K562 (cell line): Measurements from ENCODE around the gene CLCN5. TPM values are rescaled to one million over a fixed set of nuclear protein-coding genes. Genes with fewer than 3 reads are reported as not detected.

Experiments used
- ATAC-seq: fragments of 200-7000 bp; cut with Tn5 transposase; 3 replicates; pipeline ENCODE4 v1.9.1; 2020; ENCODE audit warnings: moderate library complexity
- BruUV-seq: library from RNA; stranded (reverse); fragments of 400-500 nt; replicated peaks from 2 replicates; lab custom pipeline; 2021; lab: Mats Ljungman, UMichigan
- CTCF ChIA-PET: fragments of 300-600 bp; formaldehyde crosslinking; extraction: SDS; loops from one replicate; lab custom pipeline; 2021; ENCODE audit warnings: low intra/inter-chr PET ratio; lab: Yijun Ruan, JAX
- POLR2A ChIA-PET: fragments of 300-600, 350-650 bp; sonication (Branson Sonifier 250); formaldehyde crosslinking; extraction: SDS; loops from one replicate; lab custom pipeline; 2021; ENCODE audit warnings: antibody characterized with exemption, inconsistent platforms; lab: Yijun Ruan, JAX
- DNase-seq, 4 experiments: peaks; one replicate each; pipeline versions ENCODE4 v3.0.0 to v3.0.0-alpha.2; 2011 to 2018; ENCODE audit warnings: low spot score in 3 of 4, mixed read lengths in 3 of 4; ENCODE audit errors: extremely low read depth in 1 of 4
- FAIRE-seq: peaks from 2 replicates; lab custom pipeline; 2011; peaks lifted over from hg19 to GRCh38; lab: Jason Lieb, UNC
- H2AFZ ChIP-seq: 2 replicates; pipeline ENCODE4 v1.6.0; 2011; ENCODE audit warnings: low read depth, low read length, control low read depth, inconsistent platforms
- H3K27ac ChIP-seq: fragments of 200-600 bp; 3 replicates; pipeline ENCODE4 v1.8.0; 2011; ENCODE audit warnings: low read depth, mild to moderate bottlenecking, control low read depth, inconsistent platforms, low read length, moderate library complexity, mixed read lengths; ENCODE audit errors: extremely low read depth
- H3K27me3 ChIP-seq, 2 experiments: fragments of 300-600 bp in 1 of 2; 2 replicates in 1 of 2; 3 replicates in 1 of 2; pipeline versions ENCODE4 v1.6.0 to v1.8.0; 2011; ENCODE audit warnings: inconsistent platforms in 2 of 2, low read length in 2 of 2, mild to moderate bottlenecking in 1 of 2, mixed read lengths in 1 of 2, moderate library complexity in 1 of 2; ENCODE audit not compliant: control insufficient read depth in 2 of 2, insufficient read depth in 2 of 2
- H3K36me3 ChIP-seq: fragments of 300-600 bp; 3 replicates; pipeline ENCODE4 v1.8.0; 2011; ENCODE audit warnings: mild to moderate bottlenecking, low read length, inconsistent platforms; ENCODE audit not compliant: control insufficient read depth, insufficient read depth
- H3K4me1 ChIP-seq, 2 experiments: fragments of 200-600 bp in 1 of 2; replicated peaks in 1 of 2; 2 replicates in 1 of 2; 3 replicates in 1 of 2; pipeline versions ENCODE4 v1.5.1 to v1.8.0; 2011; ENCODE audit warnings: inconsistent platforms in 2 of 2, low read length in 2 of 2, mild to moderate bottlenecking in 1 of 2, mixed read lengths in 1 of 2, moderate library complexity in 1 of 2; ENCODE audit not compliant: control insufficient read depth in 2 of 2, insufficient read depth in 2 of 2
- H3K4me2 ChIP-seq: 2 replicates; pipeline ENCODE4 v1.6.1; 2011; ENCODE audit warnings: low read length, control low read depth, inconsistent platforms, mixed read lengths; ENCODE audit not compliant: insufficient read depth
- H3K4me3 ChIP-seq: fragments of 200-600 bp; sonication (generic), shearing (Covaris generic); 2 replicates; pipeline ENCODE4 v1.5.1; 2016; ENCODE audit warnings: control low read depth, inconsistent platforms
- H3K79me2 ChIP-seq: fragments of 200-600 bp; 3 replicates; pipeline ENCODE4 v1.8.0; 2011; ENCODE audit warnings: low read length, inconsistent platforms; ENCODE audit not compliant: control insufficient read depth, insufficient read depth
- H3K9ac ChIP-seq, 2 experiments: 2 replicates each; pipeline versions ENCODE4 v1.6.0 to v1.6.1; 2011; ENCODE audit warnings: low read depth in 2 of 2, low read length in 2 of 2, control low read depth in 1 of 2, inconsistent platforms in 1 of 2, mild to moderate bottlenecking in 1 of 2, mixed read lengths in 1 of 2; ENCODE audit not compliant: insufficient read depth in 1 of 2
- H3K9me1 ChIP-seq: one replicate; pipeline ENCODE4 v1.6.0; 2011; ENCODE audit warnings: inconsistent platforms, mild to moderate bottlenecking, low read length, moderate library complexity; ENCODE audit not compliant: control insufficient read depth, insufficient read depth
- H3K9me3 ChIP-seq: replicated peaks from 2 replicates; pipeline ENCODE4 v1.5.1; 2011; ENCODE audit warnings: low read depth, low read length, inconsistent platforms; ENCODE audit not compliant: control insufficient read depth, insufficient read depth
- H4K20me1 ChIP-seq: replicated peaks from 2 replicates; pipeline ENCODE4 v1.6.1; 2011; ENCODE audit warnings: low read length, inconsistent platforms, mixed read lengths; ENCODE audit not compliant: control insufficient read depth, insufficient read depth
- EGR1 ChIP-seq: fragments of 450-650 bp; conservative IDR thresholded peaks from 2 replicates; pipeline ENCODE4 v1.6.1; 2017; ENCODE audit warnings: mild to moderate bottlenecking
- ELF1 ChIP-seq: fragments of 200-800 bp; sonication (Bioruptor generic); IDR thresholded peaks from 2 replicates; pipeline ENCODE4 v1.6.1; 2016; ENCODE audit warnings: missing genetic modification characterization, missing compliant biosample characterization
- HDAC1 ChIP-seq, 2 experiments: fragments of 450-650 bp; IDR thresholded peaks; 2 replicates each; pipeline ENCODE4 v1.6.1; 2016 to 2017; ENCODE audit warnings: inconsistent platforms in 1 of 2, mild to moderate bottlenecking in 1 of 2, moderate library complexity in 1 of 2
- HNRNPH1 ChIP-seq: fragments of 200-400 bp; formaldehyde crosslinking; optimal IDR thresholded peaks from 2 replicates; pipeline ENCODE3; 2017; ENCODE audit warnings: low read depth, mild to moderate bottlenecking, low read length, moderate library complexity
- KLF1 ChIP-seq: fragments of 450-650 bp; IDR thresholded peaks from 2 replicates; pipeline ENCODE4 v1.6.1; 2016; ENCODE audit warnings: missing genetic modification characterization, missing compliant biosample characterization
- NCOA2 ChIP-seq, 2 experiments: fragments of 450-650 bp; IDR thresholded peaks; 2 replicates each; pipeline ENCODE4 v1.6.1; 2018; ENCODE audit warnings: mild to moderate bottlenecking in 2 of 2, moderate library complexity in 1 of 2; ENCODE audit not compliant: partially characterized antibody in 2 of 2
- NFIX ChIP-seq: fragments of 250-450 bp; sonication (Bioruptor Pico); IDR thresholded peaks from 2 replicates; pipeline ENCODE4 v1.4.0; 2020; ENCODE audit warnings: low read depth, mild to moderate bottlenecking, moderate library complexity
- PPARD ChIP-seq: fragments of 250-450 bp; sonication (Bioruptor Pico); IDR thresholded peaks from 2 replicates; pipeline ENCODE4 v1.8.0; 2022; ENCODE audit warnings: inconsistent platforms, mild to moderate bottlenecking, moderate library complexity
- PRMT5 ChIP-seq: sonication (generic); formaldehyde crosslinking; IDR thresholded peaks from 2 replicates; pipeline ENCODE4 v1.5.0; 2020; ENCODE audit warnings: missing genetic modification reagents
- SIN3B ChIP-seq: fragments of 450-650 bp; IDR thresholded peaks from 2 replicates; pipeline ENCODE4 v1.6.1; 2017; ENCODE audit warnings: low read depth, mild to moderate bottlenecking, moderate library complexity
- TCF7L2 ChIP-seq: fragments of 150-350 bp; IDR thresholded peaks from 2 replicates; pipeline ENCODE4 v1.6.1; 2016; ENCODE audit warnings: low read depth, mild to moderate bottlenecking, low read length, moderate library complexity
- TGIF2 ChIP-seq: sonication (generic); formaldehyde crosslinking; IDR thresholded peaks from 2 replicates; pipeline ENCODE4 v1.8.1; 2022; ENCODE audit warnings: mild to moderate bottlenecking, missing genetic modification reagents, moderate library complexity
- ZBTB1 ChIP-seq: sonication (generic); formaldehyde crosslinking; IDR thresholded peaks from 2 replicates; pipeline ENCODE4 v1.8.1; 2023; ENCODE audit warnings: missing genetic modification reagents, low read depth, mild to moderate bottlenecking, borderline replicate concordance
- WGBS: fragments of 100-300 bp; shearing (Covaris generic); methylation state at CpG from one replicate; pipeline ENCODE4 v1.1.6; 2016; ENCODE audit warnings: low coverage, mixed read lengths; ENCODE audit not compliant: insufficient coverage; ENCODE audit errors: missing lambda C conversion rate; 5-methylcytosine and 5-hydroxymethylcytosine counted together
- in situ Hi-C: fragments of 300-500 bp; cut with MboI; formaldehyde crosslinking; loops from 4 replicates; pipeline ENCODE4 v1.15.0; 2018; ENCODE audit warnings: inconsistent platforms, mixed read lengths
- intact Hi-C: fragments of 100-400 bp; cut with micrococcal nuclease; formaldehyde crosslinking; loops from 2 replicates; pipeline ENCODE4 v1.14.2; 2022
- polyA plus RNA-seq, 8 experiments: library from polyadenylated mRNA; depleted of rRNA in 4 of 8; stranded (reverse) in 5 of 8; unstranded in 3 of 8; fragments of >200 nt; fragmentation: Nextera tagmentation in 2 of 8; fragmentation: Illumina TruSeq in 1 of 8; extraction: Ambion mirVana in 2 of 8; extraction: Trizol in 1 of 8; gene quantifications; 2 replicates each; pipeline versions ENCODE4 v1.2.1 to v1.2.3, GENCODE V29; 2011 to 2014; ENCODE audit warnings: inconsistent platforms in 1 of 8, missing spikeins in 1 of 8
- total RNA-seq, 7 experiments: library from RNA; depleted of rRNA in 6 of 7; stranded (reverse); fragments of >200 nt in 6 of 7; fragmentation: Illumina TruSeq in 2 of 7; extraction: Trizol in 2 of 7; gene quantifications; 2 replicates each; pipeline versions ENCODE4 v1.2.1 to v1.2.3, GENCODE V29; 2011 to 2021; ENCODE audit warnings: low replicate concordance in 1 of 7
- TF ChIP-seq, protein P1 (sequence below): fragments of 450-650 bp; IDR thresholded peaks from 2 replicates; pipeline ENCODE4 v1.6.1; 2016; ENCODE audit warnings: missing biosample characterization, missing genetic modification characterization
- TF ChIP-seq, protein P2 (sequence below): fragments of 450-650 bp; IDR thresholded peaks from 2 replicates; pipeline ENCODE4 v1.6.1; 2014; ENCODE audit warnings: low read depth, mild to moderate bottlenecking, moderate library complexity, borderline replicate concordance
- TF ChIP-seq, protein P3 (sequence below): fragments of 250-450 bp; sonication (Bioruptor Pico); IDR thresholded peaks from 2 replicates; pipeline ENCODE4 v1.8.0; 2021; ENCODE audit warnings: moderate library complexity, mild to moderate bottlenecking, inconsistent platforms
- TF ChIP-seq, protein P4 (sequence below): sonication (generic); formaldehyde crosslinking; IDR thresholded peaks from 2 replicates; pipeline ENCODE4 v1.9.0; 2022; ENCODE audit warnings: mild to moderate bottlenecking, missing genetic modification reagents

CLCN5 gene
- total and polyA plus RNA-seq, 9 of the 15 experiments (the other 6 are each of a cell fraction or from before 2014, with no cell fraction given), result 0.94 to 11.8 (median 7.1) TPM

DNA sequence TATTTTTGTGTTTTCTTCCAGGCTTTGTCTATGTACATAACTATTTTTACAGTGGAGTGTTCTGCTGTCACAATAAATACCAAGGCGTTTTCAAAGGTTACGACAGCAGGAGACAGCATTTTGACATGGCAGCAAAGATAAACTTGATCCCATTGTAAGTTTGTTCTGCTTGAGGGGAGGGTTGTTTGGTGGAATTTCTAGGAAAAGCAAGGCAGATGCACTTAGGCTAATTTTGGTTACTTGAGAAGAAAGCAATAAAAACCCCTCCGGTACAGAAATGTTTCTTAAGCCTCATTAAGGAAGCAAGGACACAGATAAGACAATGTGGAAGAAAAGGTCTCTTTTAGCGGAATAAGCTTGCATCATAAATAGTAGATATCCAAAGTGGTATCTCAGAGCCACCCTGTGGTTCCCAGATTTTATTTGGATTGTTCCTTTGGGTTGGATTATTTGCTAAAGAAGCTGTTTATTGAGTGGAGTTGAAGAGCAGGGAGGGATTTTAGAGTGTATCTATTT is 54.3 kb downstream of the CLCN5 start:
- Histone ChIP-seq H3K9ac (no peak overlapping the region), H3K9me3 (no peaks in the 10 kb centered on the region), H3K4me1 (no peaks in the 10 kb centered on the region; a peak in 1 of 5 replicates), H3K4me3 (no peak overlapping the region), H3K27me3 (no peaks in the 10 kb centered on the region), H3K27ac (no peak overlapping the region), H3K36me3 (no peaks in the 10 kb centered on the region), H3K4me2 (no peak overlapping the region), H4K20me1 (no peaks in the 10 kb centered on the region), H3K9me1 (no peaks in the 10 kb centered on the region), H3K79me2 (no peaks in the 10 kb centered on the region), H2AFZ (no peak overlapping the region)
- no peak for ATAC-seq
- ChIA-PET POLR2A (no interaction called here), CTCF (no interaction called here)
- in situ Hi-C loops (no loop called here), intact Hi-C loops (no loop called here)
- FAIRE-seq, result no peak
- no peak for DNase-seq
- no TSS peak for BruUV-seq
- WGBS, result 4% methylated on average over 4 of the region's 4 CpGs
- TF ChIP-seq SIN3B (no peak), NFIX (CRISPR knock-in tag) (no peak), PRMT5 (no peak), KLF1 (tag) (no peak), NCOA2 (IDR thresholded peaks at IDR 0.05; ENCODE audit: partially characterized antibody in 2 of 2) (no peak), EGR1 (no peak), HNRNPH1 (no peak), TCF7L2 (no peak), ELF1 (tag) (no peak), HDAC1 (IDR thresholded peaks at IDR 0.05) (no peak), TGIF2 (CRISPR knock-in tag) (no peak), ZBTB1 (no peak), PPARD (CRISPR knock-in tag) (no peak)
- TF ChIP-seq, protein P1, sequence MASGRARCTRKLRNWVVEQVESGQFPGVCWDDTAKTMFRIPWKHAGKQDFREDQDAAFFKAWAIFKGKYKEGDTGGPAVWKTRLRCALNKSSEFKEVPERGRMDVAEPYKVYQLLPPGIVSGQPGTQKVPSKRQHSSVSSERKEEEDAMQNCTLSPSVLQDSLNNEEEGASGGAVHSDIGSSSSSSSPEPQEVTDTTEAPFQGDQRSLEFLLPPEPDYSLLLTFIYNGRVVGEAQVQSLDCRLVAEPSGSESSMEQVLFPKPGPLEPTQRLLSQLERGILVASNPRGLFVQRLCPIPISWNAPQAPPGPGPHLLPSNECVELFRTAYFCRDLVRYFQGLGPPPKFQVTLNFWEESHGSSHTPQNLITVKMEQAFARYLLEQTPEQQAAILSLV (tag), result no peak
- TF ChIP-seq, protein P2, sequence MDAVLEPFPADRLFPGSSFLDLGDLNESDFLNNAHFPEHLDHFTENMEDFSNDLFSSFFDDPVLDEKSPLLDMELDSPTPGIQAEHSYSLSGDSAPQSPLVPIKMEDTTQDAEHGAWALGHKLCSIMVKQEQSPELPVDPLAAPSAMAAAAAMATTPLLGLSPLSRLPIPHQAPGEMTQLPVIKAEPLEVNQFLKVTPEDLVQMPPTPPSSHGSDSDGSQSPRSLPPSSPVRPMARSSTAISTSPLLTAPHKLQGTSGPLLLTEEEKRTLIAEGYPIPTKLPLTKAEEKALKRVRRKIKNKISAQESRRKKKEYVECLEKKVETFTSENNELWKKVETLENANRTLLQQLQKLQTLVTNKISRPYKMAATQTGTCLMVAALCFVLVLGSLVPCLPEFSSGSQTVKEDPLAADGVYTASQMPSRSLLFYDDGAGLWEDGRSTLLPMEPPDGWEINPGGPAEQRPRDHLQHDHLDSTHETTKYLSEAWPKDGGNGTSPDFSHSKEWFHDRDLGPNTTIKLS, result no peak
- TF ChIP-seq, protein P3, sequence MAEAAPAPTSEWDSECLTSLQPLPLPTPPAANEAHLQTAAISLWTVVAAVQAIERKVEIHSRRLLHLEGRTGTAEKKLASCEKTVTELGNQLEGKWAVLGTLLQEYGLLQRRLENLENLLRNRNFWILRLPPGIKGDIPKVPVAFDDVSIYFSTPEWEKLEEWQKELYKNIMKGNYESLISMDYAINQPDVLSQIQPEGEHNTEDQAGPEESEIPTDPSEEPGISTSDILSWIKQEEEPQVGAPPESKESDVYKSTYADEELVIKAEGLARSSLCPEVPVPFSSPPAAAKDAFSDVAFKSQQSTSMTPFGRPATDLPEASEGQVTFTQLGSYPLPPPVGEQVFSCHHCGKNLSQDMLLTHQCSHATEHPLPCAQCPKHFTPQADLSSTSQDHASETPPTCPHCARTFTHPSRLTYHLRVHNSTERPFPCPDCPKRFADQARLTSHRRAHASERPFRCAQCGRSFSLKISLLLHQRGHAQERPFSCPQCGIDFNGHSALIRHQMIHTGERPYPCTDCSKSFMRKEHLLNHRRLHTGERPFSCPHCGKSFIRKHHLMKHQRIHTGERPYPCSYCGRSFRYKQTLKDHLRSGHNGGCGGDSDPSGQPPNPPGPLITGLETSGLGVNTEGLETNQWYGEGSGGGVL (CRISPR knock-in tag), result no peak
- TF ChIP-seq, protein P4, sequence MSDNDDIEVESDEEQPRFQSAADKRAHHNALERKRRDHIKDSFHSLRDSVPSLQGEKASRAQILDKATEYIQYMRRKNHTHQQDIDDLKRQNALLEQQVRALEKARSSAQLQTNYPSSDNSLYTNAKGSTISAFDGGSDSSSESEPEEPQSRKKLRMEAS (CRISPR knock-in tag), result no peak
